Measurements from ENCODE around the gene MYH14. TPM values are rescaled to one million over a fixed set of nuclear protein-coding genes. Genes with fewer than 3 reads are reported as not detected.

Gene MYH14
- total and polyA plus RNA-seq, 10 of the 15 experiments (the other 5 are each of a cell fraction or from before 2014, with no cell fraction given) = 0.06 to 0.69 (median 0.15) TPM; not detected in 4

GRCh38 chr19:50344661-50345318 lies 141.4 kb downstream of the MYH14 start:
- RAD21 ChIA-PET (ENCODE audit: unreplicated experiment) = interaction anchor here (1.0 to 4.6 kb wide), 6 partner anchors 12 to 71 kb away, joined by 3 to 28 read pairs (median 5); partner anchors contain the start of gene KCNC3
- Histone ChIP-seq H3K27ac (ENCODE audit: control insufficient read depth, insufficient read depth) (peak overlapping the region; percentile 95), H3K4me3 (peak overlapping the region; percentile 90), H4K20me1 (ENCODE audit: control insufficient read depth, insufficient read depth) (no peaks in the 10 kb centered on the region), H3K27me3 (replicated peaks in 1 of 2; ENCODE audit: control insufficient read depth in 2 of 2, insufficient read depth in 2 of 2, low read length in 1 of 2) (no peaks in the 10 kb centered on the region), H3K79me2 (ENCODE audit: control insufficient read depth, insufficient read depth, low read length) (peaks cover 34% of the 10 kb centered on the region), H3K9ac (ENCODE audit: control insufficient read depth, insufficient read depth, low read length) (peak overlapping the region; percentile 84), H3K4me2 (ENCODE audit: control insufficient read depth, insufficient read depth) (peak overlapping the region; percentile 19), H3K4me1 (ENCODE audit: control insufficient read depth, insufficient read depth, low read length) (peaks cover 39% of the 10 kb centered on the region), H2AFZ (ENCODE audit: control insufficient read depth, low read depth, low read length) (peak overlapping the region; percentile 36; the same call in 1 of the 2 replicates), H3K9me3 (replicated peaks; ENCODE audit: control insufficient read depth, insufficient read depth, low read length) (peaks cover 7% of the 10 kb centered on the region; the same call in 2 of the 3 replicates), H3K36me3 (ENCODE audit: control insufficient read depth in 2 of 2, insufficient read depth in 2 of 2, low read length in 1 of 2) (peaks cover 0 to 2% of the 10 kb centered on the region in 2 experiments; a peak in 1 of 4 replicates)
- peak; percentile 87 for FAIRE-seq
- DNase-seq (ENCODE audit: low read depth, low spot score) = peak; percentile 90
- in situ Hi-C loops (cut with MboI) (loop anchor here (25.0 kb wide), 1 partner anchor 1018 kb away; the partner anchor contains the start of genes CLDND2, ETFB and NKG7), intact Hi-C loops (cut with micrococcal nuclease; ENCODE audit: unreplicated experiment) (loop anchor here (5.0 kb wide), 1 partner anchor 88 kb away; the partner anchor contains the start of gene MYBPC2)
- SMC1A ChIA-PET (ENCODE audit: uncharacterized antibody, unreplicated experiment) = interaction anchor here (0.9 to 6.9 kb wide), 4 partner anchors 12 to 433 kb away, joined by 3 to 49 read pairs (median 4); no protein-coding TSS in a partner anchor
- ATAC-seq = peak; percentile 63
- WGBS (ENCODE audit: insufficient coverage, insufficient replicate concordance, low lambda C conversion rate, missing lambda C conversion rate) = 5% methylated on average over 8 of the region's 8 CpGs
- CTCF ChIA-PET = interaction anchor here (0.6 to 5.5 kb wide), 7 partner anchors 9 to 92 kb away, joined by 3 to 29 read pairs (median 6); partner anchors contain the start of gene NAPSA
- POLR2A ChIA-PET = interaction anchor here (0.8 to 5.8 kb wide), 8 partner anchors 9 to 74 kb away, joined by 3 to 38 read pairs (median 5); partner anchors contain the start of genes KCNC3 and SPIB
- BruUV-seq (replicated peaks) = no TSS peak
- peak; percentile 84 for TF ChIP-seq RAD51 (IDR thresholded peaks at IDR 0.05)
- TF ChIP-seq CREB1 (IDR thresholded peaks at IDR 0.05; ENCODE audit: low read depth) = peak; percentile 53
- no peak for TF ChIP-seq CHD1 (IDR thresholded peaks at IDR 0.05; ENCODE audit: low read depth, low read length)
- TF ChIP-seq MEF2B (IDR thresholded peaks at IDR 0.05; ENCODE audit: partially characterized antibody, poor library complexity, severe bottlenecking) = peak; percentile 82
- no peak for TF ChIP-seq SUZ12 (IDR thresholded peaks at IDR 0.05; ENCODE audit: unreplicated experiment)
- no peak for TF ChIP-seq SIN3A (IDR thresholded peaks at IDR 0.05; ENCODE audit: low read depth, low read length)
- peak; percentile 87; the same call in 1 of the 2 replicates for TF ChIP-seq PAX5 (IDR thresholded peaks at IDR 0.05; ENCODE audit: borderline replicate concordance, low read depth, low read length)
- TF ChIP-seq NBN (IDR thresholded peaks at IDR 0.05) = peak; percentile 96
- TF ChIP-seq CEBPZ (IDR thresholded peaks at IDR 0.05; ENCODE audit: low read depth, low read length) = no peak
- TF ChIP-seq NFYA (IDR thresholded peaks at IDR 0.05; ENCODE audit: borderline replicate concordance, low read depth, low read length) = no peak
- peak; percentile 77 for TF ChIP-seq FOXM1 (IDR thresholded peaks at IDR 0.05; ENCODE audit: low read depth, low read length)
- TF ChIP-seq, protein P1, sequence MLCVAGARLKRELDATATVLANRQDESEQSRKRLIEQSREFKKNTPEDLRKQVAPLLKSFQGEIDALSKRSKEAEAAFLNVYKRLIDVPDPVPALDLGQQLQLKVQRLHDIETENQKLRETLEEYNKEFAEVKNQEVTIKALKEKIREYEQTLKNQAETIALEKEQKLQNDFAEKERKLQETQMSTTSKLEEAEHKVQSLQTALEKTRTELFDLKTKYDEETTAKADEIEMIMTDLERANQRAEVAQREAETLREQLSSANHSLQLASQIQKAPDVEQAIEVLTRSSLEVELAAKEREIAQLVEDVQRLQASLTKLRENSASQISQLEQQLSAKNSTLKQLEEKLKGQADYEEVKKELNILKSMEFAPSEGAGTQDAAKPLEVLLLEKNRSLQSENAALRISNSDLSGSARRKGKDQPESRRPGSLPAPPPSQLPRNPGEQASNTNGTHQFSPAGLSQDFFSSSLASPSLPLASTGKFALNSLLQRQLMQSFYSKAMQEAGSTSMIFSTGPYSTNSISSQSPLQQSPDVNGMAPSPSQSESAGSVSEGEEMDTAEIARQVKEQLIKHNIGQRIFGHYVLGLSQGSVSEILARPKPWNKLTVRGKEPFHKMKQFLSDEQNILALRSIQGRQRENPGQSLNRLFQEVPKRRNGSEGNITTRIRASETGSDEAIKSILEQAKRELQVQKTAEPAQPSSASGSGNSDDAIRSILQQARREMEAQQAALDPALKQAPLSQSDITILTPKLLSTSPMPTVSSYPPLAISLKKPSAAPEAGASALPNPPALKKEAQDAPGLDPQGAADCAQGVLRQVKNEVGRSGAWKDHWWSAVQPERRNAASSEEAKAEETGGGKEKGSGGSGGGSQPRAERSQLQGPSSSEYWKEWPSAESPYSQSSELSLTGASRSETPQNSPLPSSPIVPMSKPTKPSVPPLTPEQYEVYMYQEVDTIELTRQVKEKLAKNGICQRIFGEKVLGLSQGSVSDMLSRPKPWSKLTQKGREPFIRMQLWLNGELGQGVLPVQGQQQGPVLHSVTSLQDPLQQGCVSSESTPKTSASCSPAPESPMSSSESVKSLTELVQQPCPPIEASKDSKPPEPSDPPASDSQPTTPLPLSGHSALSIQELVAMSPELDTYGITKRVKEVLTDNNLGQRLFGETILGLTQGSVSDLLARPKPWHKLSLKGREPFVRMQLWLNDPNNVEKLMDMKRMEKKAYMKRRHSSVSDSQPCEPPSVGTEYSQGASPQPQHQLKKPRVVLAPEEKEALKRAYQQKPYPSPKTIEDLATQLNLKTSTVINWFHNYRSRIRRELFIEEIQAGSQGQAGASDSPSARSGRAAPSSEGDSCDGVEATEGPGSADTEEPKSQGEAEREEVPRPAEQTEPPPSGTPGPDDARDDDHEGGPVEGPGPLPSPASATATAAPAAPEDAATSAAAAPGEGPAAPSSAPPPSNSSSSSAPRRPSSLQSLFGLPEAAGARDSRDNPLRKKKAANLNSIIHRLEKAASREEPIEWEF (IDR thresholded peaks at IDR 0.05; ENCODE audit: insufficient replicate concordance, low read depth, low read length) = no peak
- TF ChIP-seq ZZZ3 (IDR thresholded peaks at IDR 0.05; ENCODE audit: control insufficient read depth, insufficient read length, low read depth) = no peak
- peak; percentile 99 for TF ChIP-seq RUNX3 (IDR thresholded peaks at IDR 0.05; ENCODE audit: low read length)
- peak; percentile 74; the same call in 1 of the 2 replicates for TF ChIP-seq CBX5 (IDR thresholded peaks at IDR 0.05; ENCODE audit: low read depth)

Measured in GM12878 (cell line).